Natural killer cell (primary cell): ENCODE data around the gene GLYATL1B. TPM values are rescaled to one million over a fixed set of nuclear protein-coding genes. Genes with fewer than 3 reads are reported as not detected.
A peak's percentile ranks its signal among the peaks of the same experiment; 100 is the strongest.
"Not testable (repeated sequence)": the region's sequence is repeated elsewhere in the genome, so short reads cannot be mapped to it uniquely, and the experiment has no call there.

Experiments used
- ATAC-seq, 3 donors: fragments of 150-1000 bp in 2 of 3; fragments of 200-7000 bp in 1 of 3; cut with Tn5 transposase; 1 replicate in 1 of 3; 2 replicates in 2 of 3; pipeline ENCODE4 v1.10.0; 2021; ENCODE audit warnings: mild to moderate bottlenecking in 2 of 3, moderate library complexity in 2 of 3
- DNase-seq, 2 donors: peaks; one replicate each; pipeline versions ENCODE4 v3.0.0 to v3.0.0-alpha.2; 2013 to 2021; ENCODE audit warnings: mixed read lengths in 1 of 2
- H3K27ac ChIP-seq: one replicate; pipeline ENCODE4 v1.5.1; 2013; ENCODE audit warnings: mild to moderate bottlenecking, low read length
- H3K27me3 ChIP-seq: one replicate; pipeline ENCODE4 v1.6.1; 2013; ENCODE audit warnings: low read length; ENCODE audit not compliant: control insufficient read depth, insufficient read depth
- H3K36me3 ChIP-seq: one replicate; pipeline ENCODE4 v1.6.1; 2013; ENCODE audit warnings: low read length; ENCODE audit not compliant: control insufficient read depth, insufficient read depth
- H3K4me1 ChIP-seq: one replicate; pipeline ENCODE4 v1.6.1; 2013; ENCODE audit warnings: low read length; ENCODE audit not compliant: control insufficient read depth, insufficient read depth
- H3K4me3 ChIP-seq: one replicate; pipeline ENCODE4 v1.5.1; 2013; ENCODE audit warnings: low read length
- H3K9me3 ChIP-seq: one replicate; pipeline ENCODE4 v1.6.1; 2013; ENCODE audit warnings: low read length; ENCODE audit not compliant: control insufficient read depth, insufficient read depth
- H3K27ac Mint-ChIP-seq, 2 donors: one replicate each; pipeline ENCODE4 v1.8.0; 2022; ENCODE audit warnings: mild to moderate bottlenecking in 2 of 2, mixed read lengths in 2 of 2, moderate library complexity in 1 of 2
- H3K27me3 Mint-ChIP-seq, 2 donors: one replicate each; pipeline ENCODE4 v1.8.0; 2022; ENCODE audit warnings: low read depth in 2 of 2, mixed read lengths in 2 of 2
- H3K36me3 Mint-ChIP-seq: one replicate; pipeline ENCODE4 v1.8.0; 2022; ENCODE audit warnings: mixed read lengths
- H3K4me1 Mint-ChIP-seq, 2 donors: one replicate each; pipeline ENCODE4 v1.8.0; 2022; ENCODE audit warnings: mixed read lengths in 2 of 2
- H3K4me3 Mint-ChIP-seq: one replicate; pipeline ENCODE4 v1.8.0; 2022; ENCODE audit warnings: mild to moderate bottlenecking, moderate library complexity, mixed read lengths
- H3K9me3 Mint-ChIP-seq, 2 donors: one replicate each; pipeline ENCODE4 v1.8.0; 2022; ENCODE audit warnings: mixed read lengths in 2 of 2
- WGBS: methylation state at CpG from one replicate; pipeline ENCODE4 v1.1.7; 2013; ENCODE audit warnings: missing lambda C conversion rate; ENCODE audit not compliant: insufficient coverage; 5-methylcytosine and 5-hydroxymethylcytosine counted together
- intact Hi-C: fragments of 100-400 bp; cut with micrococcal nuclease; formaldehyde crosslinking; loops from one replicate; pipeline ENCODE4 v1.14.2; 2022
- total RNA-seq, 4 donors: library from RNA; stranded (reverse); fragments of 120-200 nt in 1 of 4; gene quantifications; one replicate each; pipeline versions ENCODE4 v1.2.3 to v1.2.4, GENCODE V29; 2013 to 2022
- TF ChIP-seq, protein P1 (sequence below): fragments of 200-600 bp; IDR thresholded peaks from one replicate; pipeline ENCODE4 v1.8.0; 2022; ENCODE audit warnings: antibody characterized with exemption

The GLYATL1B gene
- total RNA-seq, 3 donors from 2014 or later (not counting 1 experiment from before 2014, with no cell fraction given) = not detected

- no peaks in the 10 kb centered on the region for H3K36me3 Mint-ChIP-seq
- Histone ChIP-seq H3K4me1 (peaks cover 6% of the 10 kb centered on the region), H3K36me3 (no peaks in the 10 kb centered on the region), H3K27me3 (no peaks in the 10 kb centered on the region), H3K4me3 (no peak overlapping the region), H3K27ac (no peak overlapping the region), H3K9me3 (no peaks in the 10 kb centered on the region)
- intact Hi-C loops = loop anchor here (1.0 kb wide), 2 partner anchors 83 to 105 kb away; no protein-coding TSS in a partner anchor
- DNase-seq = peak; percentile 67 to 88
- no peaks in the 10 kb centered on the region for H3K9me3 Mint-ChIP-seq
- ATAC-seq = peak; percentile 67 to 79 (median 78)
- H3K27ac Mint-ChIP-seq = no peak overlapping the region
- H3K27me3 Mint-ChIP-seq = peaks cover 8 to 50% of the 10 kb centered on the region in 2 donors
- whole genome bisulfite sequencing = 0% methylated on average over 1 of the region's 2 CpGs
- peaks cover 6% of the 10 kb centered on the region in 2 donors for H3K4me1 Mint-ChIP-seq
- TF ChIP-seq, protein P1, sequence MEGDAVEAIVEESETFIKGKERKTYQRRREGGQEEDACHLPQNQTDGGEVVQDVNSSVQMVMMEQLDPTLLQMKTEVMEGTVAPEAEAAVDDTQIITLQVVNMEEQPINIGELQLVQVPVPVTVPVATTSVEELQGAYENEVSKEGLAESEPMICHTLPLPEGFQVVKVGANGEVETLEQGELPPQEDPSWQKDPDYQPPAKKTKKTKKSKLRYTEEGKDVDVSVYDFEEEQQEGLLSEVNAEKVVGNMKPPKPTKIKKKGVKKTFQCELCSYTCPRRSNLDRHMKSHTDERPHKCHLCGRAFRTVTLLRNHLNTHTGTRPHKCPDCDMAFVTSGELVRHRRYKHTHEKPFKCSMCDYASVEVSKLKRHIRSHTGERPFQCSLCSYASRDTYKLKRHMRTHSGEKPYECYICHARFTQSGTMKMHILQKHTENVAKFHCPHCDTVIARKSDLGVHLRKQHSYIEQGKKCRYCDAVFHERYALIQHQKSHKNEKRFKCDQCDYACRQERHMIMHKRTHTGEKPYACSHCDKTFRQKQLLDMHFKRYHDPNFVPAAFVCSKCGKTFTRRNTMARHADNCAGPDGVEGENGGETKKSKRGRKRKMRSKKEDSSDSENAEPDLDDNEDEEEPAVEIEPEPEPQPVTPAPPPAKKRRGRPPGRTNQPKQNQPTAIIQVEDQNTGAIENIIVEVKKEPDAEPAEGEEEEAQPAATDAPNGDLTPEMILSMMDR = peak; percentile 73
- H3K4me3 Mint-ChIP-seq = no peak overlapping the region
These were observed 32.7 kb upstream of the GLYATL1B start for GRCh38 chr11:59053387-59053786.

DNA sequence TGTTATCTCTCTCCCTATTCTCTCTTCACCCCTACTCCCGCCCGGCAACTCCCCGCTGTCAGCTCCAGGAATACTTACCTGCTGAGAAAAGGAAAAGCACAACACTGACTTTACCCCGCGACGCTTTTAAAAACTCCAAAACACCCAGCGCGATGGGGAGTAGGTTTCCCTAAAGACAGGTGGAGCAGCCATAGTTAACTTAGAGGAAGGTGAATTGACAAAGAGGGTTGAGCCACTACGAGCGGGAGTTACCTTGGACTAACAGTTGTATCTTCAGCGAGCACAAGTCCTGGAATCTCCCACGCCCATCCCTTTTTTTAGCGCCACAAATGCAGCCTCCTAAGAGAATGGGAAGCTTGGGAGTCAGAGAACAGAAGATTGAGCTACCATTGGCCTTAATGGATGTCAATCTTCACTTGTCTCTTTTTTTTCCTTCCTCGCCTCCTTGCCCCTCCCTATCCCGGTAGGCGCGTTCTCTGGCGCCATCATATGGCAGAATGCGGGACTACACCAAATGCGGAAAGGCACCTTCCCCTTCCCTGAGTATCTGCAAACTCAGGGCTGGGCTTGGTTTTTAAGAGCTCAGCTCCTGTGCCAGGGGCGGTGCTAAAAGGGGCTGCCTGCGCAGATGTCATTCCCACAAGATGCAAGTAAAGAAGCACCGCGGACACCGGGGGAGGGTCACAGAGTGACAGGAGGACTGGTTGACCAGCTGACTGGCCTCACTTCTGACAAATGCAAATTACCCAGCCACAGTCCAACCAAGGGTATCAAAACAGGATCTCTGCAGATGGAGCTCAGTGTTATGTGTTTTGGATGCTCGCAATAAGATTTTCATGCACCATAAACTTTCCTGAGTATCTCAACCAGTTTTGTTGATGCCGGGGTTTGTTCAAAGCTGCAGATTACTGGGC, 27.7 kb upstream of the GLYATL1B start:
- intact Hi-C loops = loop anchor here (1.0 kb wide), 1 partner anchor 100 kb away; no protein-coding TSS in a partner anchor
- H3K27ac Mint-ChIP-seq, H3K9me3 ChIP-seq, H3K9me3 Mint-ChIP-seq, H3K4me1 Mint-ChIP-seq, H3K27ac ChIP-seq, H3K4me1 ChIP-seq, H3K36me3 Mint-ChIP-seq, H3K27me3 ChIP-seq, H3K36me3 ChIP-seq: not testable (repeated sequence)
- ATAC-seq (peak; percentile 79 to 99 (median 97)), DNase-seq (peak; percentile 64 to 87)
- TF ChIP-seq, protein P1 = peak; percentile 65
- Mint-ChIP-seq H3K4me3 (peak overlapping the region; percentile 54), H3K27me3 (peaks cover 29 to 59% of the 10 kb centered on the region in 2 donors)
- 10% methylated on average over 22 of the region's 27 CpGs for WGBS
- peak overlapping the region; percentile 39 for H3K4me3 ChIP-seq

GRCh38 chr11:59060096-59060495, 26.0 kb upstream of the GLYATL1B start:
- H3K4me3 Mint-ChIP-seq, H3K4me1 Mint-ChIP-seq, DNase-seq, H3K9me3 Mint-ChIP-seq, H3K36me3 ChIP-seq, H3K4me3 ChIP-seq, H3K4me1 ChIP-seq, intact Hi-C loops, H3K27ac ChIP-seq, ATAC-seq, H3K36me3 Mint-ChIP-seq, H3K27ac Mint-ChIP-seq, H3K27me3 ChIP-seq, H3K9me3 ChIP-seq: not testable (repeated sequence)
- peaks cover 34 to 68% of the 10 kb centered on the region in 2 donors for H3K27me3 Mint-ChIP-seq
- WGBS = 56% methylated on average over 3 of the region's 3 CpGs
